Fibroblast of skin of left quadriceps (primary cell): ENCODE measurements around the gene BICDL1.

Experiments
- DNase-seq, 2 experiments: peaks; one replicate each; pipeline ENCODE4 v3.0.0-alpha.2; 2013; ENCODE audit warnings: low read depth in 2 of 2

BICDL1 gene

DNA sequence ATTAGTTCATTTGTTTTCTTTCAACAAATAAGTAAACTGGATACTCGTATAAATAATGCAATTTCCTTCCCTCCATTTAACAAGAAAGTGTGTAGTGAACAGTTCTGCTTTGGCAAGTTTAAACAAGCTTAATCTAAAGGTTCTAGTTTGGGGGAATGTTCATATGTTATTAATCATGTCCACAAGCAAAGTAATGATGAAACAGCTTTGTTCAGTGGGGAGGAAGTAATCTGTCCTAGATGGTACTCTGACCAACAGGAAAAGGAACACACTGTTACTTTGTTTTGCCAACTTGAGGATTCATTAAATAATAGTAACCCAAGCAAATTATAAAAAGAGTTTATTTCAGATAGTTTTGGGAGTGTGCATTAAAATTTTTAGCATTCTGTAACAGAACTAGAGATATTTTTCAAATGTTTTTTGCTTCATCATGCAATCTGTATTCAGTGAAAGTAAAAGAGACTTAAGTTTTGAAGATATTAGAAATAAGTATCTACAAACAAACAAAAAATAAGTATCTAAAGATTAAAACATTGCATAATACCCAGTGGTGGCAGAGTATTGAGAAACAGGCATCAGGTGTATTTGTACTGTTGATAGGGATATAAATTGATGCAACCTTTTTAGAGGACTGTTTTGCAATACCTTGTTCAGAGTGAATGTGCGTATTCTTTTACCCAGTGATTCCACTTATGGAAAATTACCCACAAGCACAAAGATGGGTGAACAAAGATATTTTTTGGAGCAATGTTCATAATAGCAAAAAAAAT is 66.4 kb downstream of the BICDL1 start:
- no peak for DNase-seq

- no peak for DNase-seq
These were observed 67.7 kb downstream of the BICDL1 start for GRCh38 chr12:120056739-120057138.

DNA sequence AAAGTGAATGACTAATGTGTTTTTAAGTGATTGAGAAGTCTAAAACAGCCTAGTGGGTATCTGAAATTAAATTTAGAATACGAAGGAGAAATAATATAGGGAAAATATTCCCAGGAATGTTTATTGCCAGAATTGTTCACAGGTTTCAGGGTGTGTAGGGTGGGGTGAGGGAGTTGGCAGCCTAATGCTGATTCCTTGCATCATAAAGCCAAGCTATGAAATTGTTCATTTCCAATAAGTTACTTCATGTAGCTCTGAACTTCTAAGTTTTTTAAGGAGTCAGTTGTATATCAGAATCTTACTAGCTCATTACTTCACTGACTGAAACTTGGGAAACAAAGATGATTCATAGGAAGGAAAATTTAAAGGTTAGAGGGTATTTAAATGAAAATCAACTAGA is 71.2 kb downstream of the BICDL1 start:
- no peak for DNase-seq

GRCh38 chr12:120060717-120061116 is 71.7 kb downstream of the BICDL1 start:
- no peak for DNase-seq

GRCh38 chr12:120061575-120062214 is 72.7 kb downstream of the BICDL1 start:
- no peak for DNase-seq

GRCh38 chr12:120062976-120063579 is 74.0 kb downstream of the BICDL1 start:
- DNase-seq: no peak

- no peak for DNase-seq
These were observed 75.3 kb downstream of the BICDL1 start for GRCh38 chr12:120064054-120064940.

DNA sequence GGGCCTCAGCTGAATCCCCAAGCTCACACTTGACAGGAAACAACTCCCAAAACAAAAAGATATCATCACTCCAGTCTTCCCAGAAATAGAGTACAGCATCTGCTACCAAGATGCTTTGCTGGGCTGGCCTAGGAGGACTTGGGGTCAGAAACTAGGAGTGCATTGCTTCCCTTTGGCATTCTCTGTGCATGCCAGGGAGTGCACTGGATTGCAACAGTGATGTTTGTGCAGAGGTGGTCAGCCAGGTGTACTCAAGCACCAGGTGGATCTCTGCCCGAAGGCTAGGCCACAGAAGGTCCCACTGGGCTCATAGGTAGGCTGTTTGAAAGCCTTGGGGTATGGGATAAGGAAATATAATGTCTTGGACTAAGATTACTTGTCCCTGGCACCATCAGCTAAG is 76.4 kb downstream of the BICDL1 start:
- DNase-seq: no peak

DNA sequence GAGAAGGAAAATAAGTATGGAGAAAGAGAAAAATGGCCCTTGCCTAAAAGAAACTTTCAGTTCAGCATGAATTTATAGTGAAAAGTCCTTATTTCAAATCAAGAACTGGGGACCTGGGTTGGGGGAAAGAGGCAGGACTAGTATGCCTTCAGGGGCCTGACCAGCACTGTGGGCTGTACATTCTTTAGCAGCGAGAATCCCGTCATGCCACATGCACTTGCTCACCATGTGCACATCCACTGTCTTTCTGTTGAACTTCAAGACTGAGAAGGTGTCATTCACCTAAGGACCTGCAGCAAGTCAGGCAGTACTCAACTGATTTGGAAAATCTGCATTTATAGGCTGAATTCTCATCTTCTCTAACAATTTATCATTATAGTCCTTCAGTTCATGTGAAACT is 77.3 kb downstream of the BICDL1 start:
- no peak for DNase-seq

GRCh38 chr12:120067084-120067869 is 78.2 kb downstream of the BICDL1 start:
- no peak for DNase-seq

- DNase-seq: no peak
These were observed 78.9 kb downstream of the BICDL1 start for GRCh38 chr12:120067901-120068300.

- no peak for DNase-seq
These were observed 80.2 kb downstream of the BICDL1 start for GRCh38 chr12:120069278-120069677.

DNA sequence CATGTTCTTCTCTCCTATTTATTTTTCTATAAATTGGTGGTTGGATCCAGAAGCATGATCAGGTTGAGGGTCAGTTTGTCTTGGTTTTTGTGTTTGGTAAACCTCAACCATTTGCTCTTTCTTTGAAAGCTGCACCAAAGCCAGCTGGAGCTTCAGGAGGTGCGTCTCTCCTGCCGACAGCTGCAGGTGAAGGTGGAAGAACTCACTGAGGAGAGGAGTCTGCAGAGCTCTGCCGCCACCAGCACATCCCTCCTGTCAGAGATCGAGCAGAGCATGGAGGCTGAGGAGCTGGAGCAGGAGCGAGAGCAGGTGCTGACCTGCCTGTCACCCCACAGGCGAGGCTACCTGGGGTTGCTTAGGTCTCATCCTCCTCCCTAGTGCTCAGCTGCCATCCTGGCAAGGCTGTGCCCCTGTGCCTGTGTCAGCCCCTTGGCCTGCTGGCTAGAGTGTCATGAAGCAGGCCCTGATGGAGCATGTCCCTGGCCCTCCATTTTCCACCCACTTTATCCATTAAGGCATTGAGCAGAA is 82.5 kb downstream of the BICDL1 start:
- no peak for DNase-seq

GRCh38 chr12:120072472-120073249 is 83.6 kb downstream of the BICDL1 start:
- no peak for DNase-seq

DNA sequence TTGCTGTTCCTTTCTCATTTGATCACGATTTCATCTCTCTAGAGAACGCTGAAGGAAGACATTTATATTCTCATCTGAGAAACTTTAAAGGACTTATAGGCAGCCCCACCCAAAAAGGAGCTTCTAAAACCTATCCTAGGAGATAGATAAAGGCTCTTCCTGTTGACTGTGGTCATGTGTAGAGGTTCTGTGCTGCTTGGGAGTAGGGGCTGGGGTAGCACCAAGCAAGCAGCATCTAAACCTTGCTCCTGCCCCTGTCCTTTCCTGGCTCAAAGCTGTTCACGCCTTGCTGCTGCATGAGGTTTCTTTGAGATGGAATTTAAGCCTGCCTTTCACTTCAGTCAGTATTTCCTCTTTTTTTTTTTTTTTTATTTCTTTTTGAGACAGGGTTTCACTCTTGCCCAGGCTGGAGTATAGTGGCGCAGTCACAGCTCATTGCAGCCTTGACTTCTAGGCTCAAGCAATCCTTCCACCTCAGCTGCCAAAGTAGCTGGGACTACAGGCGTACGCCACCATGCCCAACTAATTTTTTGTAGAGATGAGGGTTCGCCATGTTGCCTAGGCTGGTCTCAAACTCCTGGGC is 86.1 kb downstream of the BICDL1 start:
- DNase-seq: no peak

GRCh38 chr12:120076651-120077050 is 87.6 kb downstream of the BICDL1 start:
- no peak for DNase-seq

- DNase-seq: no peak
These were observed 88.2 kb downstream of the BICDL1 start for GRCh38 chr12:120077260-120077659.

DNA sequence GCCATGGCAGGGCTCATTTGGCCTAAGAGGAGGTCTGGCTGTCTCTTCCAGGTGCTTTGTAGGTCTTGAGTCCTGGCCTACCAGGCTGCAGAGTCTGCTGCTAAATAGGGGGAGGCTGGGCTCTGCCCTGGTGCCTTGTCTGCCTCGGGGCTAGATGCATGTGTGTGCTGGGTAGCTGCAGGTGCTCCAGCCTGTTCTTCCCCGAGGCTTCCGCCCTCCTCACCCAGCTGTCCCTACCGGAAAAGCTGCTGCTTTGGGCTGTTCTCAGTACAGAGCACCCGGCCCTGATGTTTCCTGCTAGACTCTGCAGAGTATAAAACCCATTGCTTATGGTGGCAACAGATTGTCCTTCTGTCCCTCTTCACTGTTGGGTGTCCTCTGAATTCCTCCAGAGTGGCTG is 89.8 kb downstream of the BICDL1 start:
- DNase-seq: no peak

GRCh38 chr12:120079411-120080400 is 90.7 kb downstream of the BICDL1 start:
- no peak for DNase-seq
